DOHH2 (cell line): ENCODE data around the gene BMP8B.

Experiments used
- H3F3A ChIP-seq: fragments of 200-600 bp; sonication (generic), shearing (Covaris generic); 2 replicates; pipeline ENCODE4 v1.6.0; 2016; ENCODE audit warnings: antibody characterized with exemption, mild to moderate bottlenecking; ENCODE audit not compliant: control insufficient read depth, insufficient read depth
- H3K27ac ChIP-seq: fragments of 200-600 bp; sonication (generic); 2 replicates; pipeline ENCODE4 v1.5.1; 2014; ENCODE audit warnings: low read depth, mild to moderate bottlenecking, low read length, moderate library complexity
- H3K27me3 ChIP-seq: fragments of 200-600 bp; sonication (generic); 2 replicates; pipeline ENCODE4 v1.6.1; 2014; ENCODE audit warnings: mild to moderate bottlenecking, low read length, mixed read lengths; ENCODE audit not compliant: control insufficient read depth
- H3K36me3 ChIP-seq: fragments of 200-600 bp; sonication (generic); 2 replicates; pipeline ENCODE4 v1.6.1; 2014; ENCODE audit warnings: mild to moderate bottlenecking, low read length, moderate library complexity, mixed read lengths; ENCODE audit not compliant: control insufficient read depth
- H3K4me1 ChIP-seq: fragments of 200-600 bp; sonication (generic); 2 replicates; pipeline ENCODE4 v1.6.1; 2014; ENCODE audit warnings: mild to moderate bottlenecking, low read length, mixed read lengths; ENCODE audit not compliant: control insufficient read depth
- H3K4me2 ChIP-seq: fragments of 200-600 bp; sonication (generic); 2 replicates; pipeline ENCODE4 v1.6.0; 2014; ENCODE audit warnings: mild to moderate bottlenecking, low read length, moderate library complexity
- H3K4me3 ChIP-seq: fragments of 200-600 bp; sonication (generic); 2 replicates; pipeline ENCODE4 v1.5.1; 2014; ENCODE audit warnings: mild to moderate bottlenecking, low read length, mixed read lengths
- H3K79me2 ChIP-seq: fragments of 200-600 bp; sonication (generic); 2 replicates; pipeline ENCODE4 v1.6.1; 2014; ENCODE audit warnings: mild to moderate bottlenecking, low read length, mixed read lengths; ENCODE audit not compliant: control insufficient read depth
- H3K9me2 ChIP-seq: fragments of 200-600 bp; sonication (generic); replicated peaks from 2 replicates; pipeline ENCODE4 v1.6.1; 2014; ENCODE audit warnings: mild to moderate bottlenecking, low read length, mixed read lengths; ENCODE audit not compliant: control insufficient read depth
- H3K9me3 ChIP-seq: fragments of 200-600 bp; sonication (generic); 2 replicates; pipeline ENCODE4 v1.6.1; 2014; ENCODE audit warnings: antibody characterized with exemption, low read length, mixed read lengths; ENCODE audit not compliant: control insufficient read depth, insufficient read depth
- H4K20me1 ChIP-seq: fragments of 200-600 bp; sonication (generic); 2 replicates; pipeline ENCODE4 v1.6.0; 2014; ENCODE audit warnings: low read depth, mild to moderate bottlenecking, antibody characterized with exemption, low read length, moderate library complexity; ENCODE audit not compliant: control insufficient read depth, insufficient read depth
- CTCF ChIP-seq: fragments of 200-600 bp; sonication (generic); IDR thresholded peaks from one replicate; pipeline ENCODE4 v1.5.1; 2014; ENCODE audit warnings: antibody characterized with exemption, mild to moderate bottlenecking, low read depth, low read length; ENCODE audit not compliant: poor library complexity, severe bottlenecking
- EZH2phosphoT487 ChIP-seq: fragments of 200-600 bp; sonication (generic); IDR thresholded peaks from 2 replicates; pipeline ENCODE4 v1.6.1; 2017; ENCODE audit warnings: borderline replicate concordance, mild to moderate bottlenecking, antibody characterized with exemption, low read length, moderate library complexity, mixed read lengths

The BMP8B gene

GRCh38 chr1:39754026-39754570 lies 34.6 kb downstream of the BMP8B start:
- Histone ChIP-seq H3K4me3 (no peak overlapping the region), H4K20me1 (no peaks in the 10 kb centered on the region), H3K4me2 (no peak overlapping the region), H3F3A (no peaks in the 10 kb centered on the region), H3K9me2 (no peaks in the 10 kb centered on the region), H3K4me1 (no peaks in the 10 kb centered on the region), H3K27ac (no peak overlapping the region), H3K27me3 (no peaks in the 10 kb centered on the region), H3K36me3 (peaks cover 68% of the 10 kb centered on the region), H3K79me2 (no peaks in the 10 kb centered on the region), H3K9me3 (no peaks in the 10 kb centered on the region)
- no peak for TF ChIP-seq CTCF
- no peak for TF ChIP-seq EZH2phosphoT487

GRCh38 chr1:39753132-39754025 lies 35.3 kb downstream of the BMP8B start:
- Histone ChIP-seq H3K4me1 (no peaks in the 10 kb centered on the region), H3K4me2 (no peak overlapping the region), H3F3A (no peaks in the 10 kb centered on the region), H3K9me3 (no peaks in the 10 kb centered on the region), H3K27ac (no peak overlapping the region), H3K36me3 (peaks cover 75% of the 10 kb centered on the region), H3K9me2 (no peaks in the 10 kb centered on the region), H3K4me3 (no peak overlapping the region), H3K27me3 (no peaks in the 10 kb centered on the region), H3K79me2 (no peaks in the 10 kb centered on the region), H4K20me1 (no peaks in the 10 kb centered on the region)
- no peak for TF ChIP-seq EZH2phosphoT487
- TF ChIP-seq CTCF = no peak

- TF ChIP-seq EZH2phosphoT487 (no peak), CTCF (no peak)
- no peaks in the 10 kb centered on the region for H3K9me2 ChIP-seq
- no peaks in the 10 kb centered on the region for H3K79me2 ChIP-seq
- no peaks in the 10 kb centered on the region for H3K4me1 ChIP-seq
- no peaks in the 10 kb centered on the region for H3K27me3 ChIP-seq
- H3K9me3 ChIP-seq = no peaks in the 10 kb centered on the region
- H3K4me2 ChIP-seq = no peak overlapping the region
- no peaks in the 10 kb centered on the region for H4K20me1 ChIP-seq
- no peaks in the 10 kb centered on the region for H3F3A ChIP-seq
- no peak overlapping the region for H3K4me3 ChIP-seq
- H3K36me3 ChIP-seq = peaks cover 78% of the 10 kb centered on the region
- H3K27ac ChIP-seq = no peak overlapping the region
Observed at GRCh38 chr1:39752703-39753102, 36.0 kb downstream of the BMP8B start.
